Loucy (cell line): ENCODE measurements around the gene TMEM121.

Source experiments
- EZH2phosphoT487 ChIP-seq: fragments of 200-600 bp; IDR thresholded peaks from 2 replicates; pipeline ENCODE4 v1.6.1; 2018; ENCODE audit warnings: antibody characterized with exemption, mild to moderate bottlenecking, moderate library complexity, borderline replicate concordance
- TF ChIP-seq, protein P1 (sequence below): fragments of 200-600 bp; sonication (generic); conservative IDR thresholded peaks from 2 replicates; pipeline ENCODE4 v1.5.1; 2014; ENCODE audit warnings: mild to moderate bottlenecking, antibody characterized with exemption, low read length

DNA sequence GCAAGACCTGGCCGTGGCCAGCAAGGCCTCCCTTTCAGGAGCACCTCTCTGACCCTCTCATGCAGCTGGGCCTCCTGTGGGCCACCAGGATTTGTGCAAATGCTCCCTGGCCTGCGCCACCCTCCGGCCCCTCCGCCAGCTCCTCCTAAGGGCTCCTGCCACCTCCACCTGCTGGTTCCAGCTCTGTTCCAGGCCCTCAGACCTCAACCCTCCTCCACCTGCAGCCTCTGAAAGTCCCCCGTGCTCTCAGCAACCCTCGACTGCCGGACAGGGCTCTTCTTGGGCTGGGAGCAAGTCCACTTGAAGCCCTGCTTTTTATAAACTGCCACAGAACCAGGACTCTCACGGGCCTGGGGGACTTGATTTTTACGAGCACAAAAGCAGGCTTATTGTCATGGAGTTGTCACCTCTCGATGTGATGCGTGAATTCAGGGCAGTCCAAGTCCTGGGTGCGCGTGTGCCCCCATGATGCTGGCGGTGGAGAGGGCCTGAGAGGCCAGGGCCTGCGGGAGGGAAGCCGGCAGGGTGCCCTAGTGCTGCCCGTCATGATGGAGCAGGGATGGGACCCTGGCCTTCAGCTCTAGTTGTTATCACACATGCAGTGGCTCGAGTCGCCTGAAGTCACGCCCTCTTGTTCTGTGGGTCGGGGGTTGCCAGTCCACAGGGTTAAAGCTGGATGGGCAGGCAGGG is 26.2 kb upstream of the TMEM121 start:
- TF ChIP-seq, protein P1, sequence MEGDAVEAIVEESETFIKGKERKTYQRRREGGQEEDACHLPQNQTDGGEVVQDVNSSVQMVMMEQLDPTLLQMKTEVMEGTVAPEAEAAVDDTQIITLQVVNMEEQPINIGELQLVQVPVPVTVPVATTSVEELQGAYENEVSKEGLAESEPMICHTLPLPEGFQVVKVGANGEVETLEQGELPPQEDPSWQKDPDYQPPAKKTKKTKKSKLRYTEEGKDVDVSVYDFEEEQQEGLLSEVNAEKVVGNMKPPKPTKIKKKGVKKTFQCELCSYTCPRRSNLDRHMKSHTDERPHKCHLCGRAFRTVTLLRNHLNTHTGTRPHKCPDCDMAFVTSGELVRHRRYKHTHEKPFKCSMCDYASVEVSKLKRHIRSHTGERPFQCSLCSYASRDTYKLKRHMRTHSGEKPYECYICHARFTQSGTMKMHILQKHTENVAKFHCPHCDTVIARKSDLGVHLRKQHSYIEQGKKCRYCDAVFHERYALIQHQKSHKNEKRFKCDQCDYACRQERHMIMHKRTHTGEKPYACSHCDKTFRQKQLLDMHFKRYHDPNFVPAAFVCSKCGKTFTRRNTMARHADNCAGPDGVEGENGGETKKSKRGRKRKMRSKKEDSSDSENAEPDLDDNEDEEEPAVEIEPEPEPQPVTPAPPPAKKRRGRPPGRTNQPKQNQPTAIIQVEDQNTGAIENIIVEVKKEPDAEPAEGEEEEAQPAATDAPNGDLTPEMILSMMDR = no peak
- TF ChIP-seq EZH2phosphoT487 = no peak
